Stimulated activated CD8-positive, alpha-beta memory T cell treated with anti-CD3 and anti-CD28 coated beads, Interleukin-15, amount 100 ng/mL, for 48 hours (primary cell): ENCODE results near the gene MAP3K20.
"Not testable (repeated sequence)": the region's sequence is repeated elsewhere in the genome, so short reads cannot be mapped to it uniquely, and the experiment has no call there.

Experiments used
- DNase-seq, 2 donors: peaks; one replicate each; pipeline ENCODE4 v3.0.0-alpha.2; 2020; ENCODE audit warnings: low read depth in 2 of 2

Gene MAP3K20

DNA sequence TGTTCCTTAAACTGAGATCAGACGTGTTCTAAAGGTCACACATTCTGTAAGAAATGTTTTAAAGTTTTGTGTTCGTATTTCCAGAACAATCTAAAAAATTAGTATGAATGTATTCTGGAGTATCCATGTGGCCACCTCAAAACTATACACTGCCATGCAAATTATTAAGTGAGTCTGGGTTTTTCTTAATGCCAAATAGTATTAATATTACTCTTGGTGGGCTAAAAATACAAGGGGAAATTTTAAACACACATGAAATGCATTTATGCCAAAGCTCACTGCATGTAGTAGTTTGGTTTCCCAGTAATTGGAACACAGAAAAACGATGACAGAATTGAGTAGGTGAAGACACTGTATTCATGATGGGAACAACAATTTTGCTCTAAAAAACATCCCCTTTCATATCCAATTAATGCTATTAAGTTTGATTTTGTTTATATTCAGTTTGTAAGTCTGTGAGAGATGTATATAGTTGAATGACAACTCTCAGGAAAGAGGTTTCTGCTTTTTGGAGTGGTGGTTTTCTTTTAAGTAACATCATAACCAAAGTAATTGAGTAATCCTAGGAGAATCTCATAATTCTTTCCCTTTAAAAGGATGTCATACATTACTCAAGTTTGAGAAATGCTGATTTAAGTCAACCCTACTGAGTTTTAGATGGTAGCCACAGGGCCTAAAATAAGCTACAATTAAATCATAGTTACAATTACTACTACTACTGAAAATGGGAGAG, 203.3 kb downstream of the MAP3K20 start:
- no peak for DNase-seq

DNA sequence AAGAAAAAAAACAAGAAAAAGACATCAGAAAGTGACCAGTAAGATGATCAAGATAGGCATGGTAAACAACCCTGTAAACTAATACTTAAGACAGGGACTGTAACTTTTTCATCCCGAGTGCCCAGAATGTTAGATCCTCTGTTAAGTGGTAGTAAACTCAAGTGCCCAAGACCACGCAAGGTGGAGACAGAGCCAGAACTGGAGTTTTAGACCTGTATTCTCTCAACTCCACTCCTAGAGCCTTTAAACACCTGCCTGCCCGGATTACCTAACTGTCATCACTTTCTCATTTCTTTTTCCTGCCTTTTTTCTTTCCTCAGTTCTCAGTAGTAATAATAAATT, 203.9 kb downstream of the MAP3K20 start:
- DNase-seq = no peak

DNA sequence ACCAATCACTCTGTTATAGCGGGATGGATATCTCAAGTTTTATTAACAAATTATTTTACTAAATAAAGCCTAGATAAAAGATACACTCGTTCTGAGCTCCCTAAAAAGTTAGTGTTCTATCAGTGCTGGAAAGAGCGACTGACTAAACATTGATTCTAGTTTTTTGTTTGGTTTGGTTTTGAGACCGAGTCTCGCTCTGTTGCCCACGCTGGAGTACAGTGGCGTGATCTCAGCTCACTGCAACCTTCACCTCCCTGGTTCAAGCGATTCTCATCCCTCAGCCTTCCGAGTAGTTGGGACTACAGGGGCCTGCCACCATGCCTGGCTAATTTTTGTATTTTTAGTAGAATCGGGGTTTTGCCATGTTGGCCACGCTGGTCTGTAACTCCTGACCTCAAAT, 205.2 kb downstream of the MAP3K20 start:
- DNase-seq = no peak

DNA sequence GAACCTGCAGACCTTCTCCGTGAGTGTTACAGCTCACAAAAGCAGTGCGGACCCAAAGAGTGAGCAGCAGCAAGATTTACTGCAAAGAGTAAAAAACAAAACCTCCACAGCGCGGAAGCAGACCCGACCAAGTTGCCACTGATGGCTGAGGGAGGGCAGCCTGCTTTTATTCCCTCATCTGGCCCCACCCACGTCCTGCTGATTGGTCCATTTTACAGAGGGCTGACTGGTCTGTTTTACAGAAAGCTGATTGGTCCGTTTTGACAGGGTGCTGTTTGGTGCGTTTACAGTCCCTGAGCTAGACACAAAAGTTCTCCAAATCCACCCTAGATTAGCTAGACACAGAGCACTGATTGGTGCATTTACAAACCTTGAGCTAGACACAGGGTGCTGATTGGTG, 206.3 kb downstream of the MAP3K20 start:
- not testable (repeated sequence) for DNase-seq

DNA sequence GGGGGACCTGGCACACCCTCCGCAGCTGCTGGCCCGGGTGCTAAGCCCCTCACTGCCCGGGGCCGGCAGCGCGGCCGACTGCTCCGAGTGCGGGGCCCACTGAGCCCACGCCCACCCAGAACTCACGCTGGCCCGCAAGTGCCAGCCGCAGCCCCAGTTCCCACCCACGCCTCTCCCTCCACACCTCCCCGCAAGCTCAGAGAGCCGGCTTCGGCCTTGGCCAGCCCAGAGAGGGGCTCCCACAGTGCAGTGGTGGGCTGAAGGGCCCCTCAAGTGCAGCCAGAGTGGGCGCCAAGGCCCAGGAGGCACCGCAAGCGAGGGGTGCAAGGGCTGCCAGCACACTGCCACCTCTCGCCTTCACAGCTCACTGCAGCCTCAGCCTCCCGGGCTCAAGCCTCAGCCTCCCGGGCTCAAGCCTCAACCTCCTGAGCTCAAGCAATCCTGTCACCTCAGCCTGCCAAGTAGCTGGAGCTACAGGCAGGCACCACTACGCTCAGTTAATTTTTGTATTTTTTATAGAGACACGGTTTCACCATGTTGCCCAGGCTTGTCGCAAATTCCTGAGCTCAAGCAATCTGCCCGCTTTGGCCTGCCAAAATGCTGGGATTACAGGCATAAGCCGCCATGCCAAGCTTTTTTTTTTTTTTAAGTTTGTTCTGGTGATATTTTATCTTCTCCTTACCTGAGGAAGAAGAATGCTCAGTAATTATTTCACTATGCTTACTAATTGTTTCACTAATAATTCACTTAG, 207.3 kb downstream of the MAP3K20 start:
- DNase-seq = no peak

DNA sequence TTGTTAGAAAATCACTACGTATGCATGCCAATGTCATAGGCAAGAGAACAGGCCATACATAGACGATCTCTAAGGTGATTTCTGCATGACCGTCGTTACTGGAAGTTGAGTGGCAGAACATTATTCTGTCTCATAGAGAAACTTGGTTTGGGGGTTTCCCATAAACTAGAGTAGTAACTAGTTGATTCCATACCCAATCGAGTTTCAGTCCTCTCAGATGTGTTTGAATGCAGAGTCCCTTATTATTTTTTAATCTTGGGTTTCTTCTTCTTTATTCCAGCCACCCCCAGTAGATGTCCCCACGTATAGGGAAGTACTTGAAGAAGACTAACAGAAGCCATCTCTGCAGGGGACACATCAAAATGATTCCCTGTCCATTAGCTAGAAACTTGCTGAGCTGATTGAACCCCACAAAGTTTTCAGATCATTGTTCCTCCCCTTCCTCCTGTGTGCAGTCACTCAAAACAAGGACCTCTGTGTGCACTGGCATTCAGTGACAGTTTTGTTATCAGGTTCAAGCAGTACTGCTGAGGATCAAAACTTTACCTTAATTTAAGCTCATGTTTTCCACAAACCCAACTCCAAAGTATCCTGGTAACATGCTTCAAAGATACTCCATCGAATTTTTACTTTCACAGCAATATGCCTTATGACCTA, 210.6 kb downstream of the MAP3K20 start:
- DNase-seq = no peak

DNA sequence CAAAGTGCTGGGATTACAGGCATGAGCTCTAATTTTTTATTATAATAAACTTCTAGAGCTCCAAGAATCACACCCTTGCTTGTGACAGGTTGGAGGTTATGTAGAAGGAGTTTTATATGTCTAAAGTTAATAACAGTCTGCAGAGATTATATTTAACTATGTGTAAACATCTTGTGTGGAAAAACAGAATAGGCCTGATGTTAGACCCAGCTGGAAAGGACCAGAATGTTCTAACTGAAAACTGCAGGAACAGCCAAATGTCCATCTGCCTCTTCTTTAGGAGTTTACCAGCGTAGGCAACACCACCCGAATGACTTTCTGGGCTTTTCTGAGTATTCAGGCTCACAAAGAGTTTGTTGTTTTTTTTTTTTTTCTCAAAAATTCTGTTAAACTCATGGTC, 211.9 kb downstream of the MAP3K20 start:
- DNase-seq = no peak

DNA sequence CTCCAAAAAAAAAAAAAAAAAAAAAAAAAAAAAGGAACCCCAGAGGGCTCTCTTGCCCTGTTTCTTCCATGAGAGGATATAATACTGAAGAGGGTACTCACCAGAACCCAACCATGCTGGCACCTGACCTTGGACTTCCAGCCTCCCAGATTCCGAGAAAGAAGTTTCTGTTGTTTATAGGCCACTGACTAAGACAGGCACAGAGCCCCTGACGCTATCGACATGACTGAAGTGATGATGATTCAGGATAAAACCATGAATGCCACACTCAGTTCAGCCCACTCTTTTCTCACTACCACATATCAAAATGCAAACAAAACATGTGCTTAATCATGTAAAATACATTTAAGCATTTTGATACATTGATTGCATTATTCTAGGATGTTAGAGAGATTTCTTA, 212.9 kb downstream of the MAP3K20 start:
- peak; percentile 6 to 27 for DNase-seq

DNA sequence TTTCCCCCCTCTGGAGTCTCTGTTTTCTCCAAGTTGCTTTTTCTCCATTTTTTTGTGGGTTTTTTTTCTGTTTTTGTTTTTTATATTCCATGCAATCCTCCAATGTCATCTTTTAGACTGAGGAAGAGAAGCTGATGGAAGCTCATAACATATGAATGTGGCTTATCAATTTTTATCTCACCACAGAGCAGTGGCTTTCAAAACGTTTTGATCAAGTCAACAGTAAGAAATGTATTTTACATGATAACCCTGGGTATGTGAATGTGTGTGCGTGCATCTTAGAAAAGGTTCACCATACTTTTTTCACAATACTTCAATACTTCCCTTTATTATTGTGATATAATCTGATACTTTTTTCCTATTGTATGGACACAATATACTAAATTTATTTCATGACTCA, 214.4 kb downstream of the MAP3K20 start:
- no peak for DNase-seq

DNA sequence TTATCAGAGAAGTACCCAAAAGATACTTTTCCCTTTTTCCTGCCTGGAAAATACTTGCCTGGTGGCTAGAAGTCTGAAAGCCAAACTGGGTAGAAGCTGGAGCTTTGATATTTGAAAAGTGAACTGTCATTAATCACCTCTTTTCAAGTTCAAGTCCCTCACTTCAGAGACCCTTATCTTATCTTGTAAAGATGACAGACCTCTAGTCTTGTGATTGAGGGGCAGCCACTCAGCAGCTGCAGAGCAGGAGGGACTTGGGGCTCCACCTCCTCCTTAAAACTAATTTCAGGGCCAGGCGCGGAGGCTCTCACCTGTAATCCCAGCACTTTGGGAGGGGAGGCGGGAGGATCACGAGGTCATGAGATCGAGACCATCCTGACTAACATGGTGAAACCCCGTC, 214.9 kb downstream of the MAP3K20 start:
- no peak for DNase-seq

DNA sequence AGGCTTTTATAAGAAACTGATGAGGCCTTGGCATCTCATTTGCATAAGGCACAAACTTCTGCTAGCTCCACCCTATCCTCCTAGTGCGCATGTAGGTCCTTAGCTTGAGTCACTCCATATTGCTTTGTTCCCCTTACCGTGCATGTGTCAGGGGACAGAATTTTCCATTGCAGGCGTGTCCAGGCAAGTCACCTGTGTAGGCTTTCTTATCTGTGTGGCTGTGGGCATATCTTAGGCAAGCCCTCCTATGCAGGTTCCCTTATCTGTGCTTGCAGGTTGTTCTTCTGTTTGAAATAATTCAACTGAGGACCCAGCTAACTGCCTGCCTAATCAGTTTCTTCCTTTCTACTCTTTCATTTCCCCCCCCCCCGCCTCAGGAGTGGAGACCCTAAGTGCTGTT, 215.8 kb downstream of the MAP3K20 start:
- no peak for DNase-seq

DNA sequence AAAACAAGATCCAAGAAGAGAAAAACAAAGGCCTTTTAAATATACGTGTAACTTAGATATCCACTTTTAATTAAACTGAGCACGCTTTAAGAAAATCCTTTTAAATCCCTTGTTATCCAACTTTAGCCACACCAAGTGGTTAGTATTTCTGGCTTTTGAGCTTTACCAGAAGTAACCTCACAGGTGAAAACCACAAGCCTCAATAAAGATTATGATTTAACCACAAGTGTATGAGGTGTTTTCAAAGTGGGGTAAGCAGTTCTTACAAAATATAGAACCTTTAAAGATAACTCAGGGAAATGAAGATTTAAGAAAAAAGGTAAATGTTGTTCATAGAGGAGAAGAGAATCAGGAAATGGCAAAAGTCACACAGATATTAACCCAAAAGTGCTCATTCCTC, 220.6 kb downstream of the MAP3K20 start:
- DNase-seq = no peak

DNA sequence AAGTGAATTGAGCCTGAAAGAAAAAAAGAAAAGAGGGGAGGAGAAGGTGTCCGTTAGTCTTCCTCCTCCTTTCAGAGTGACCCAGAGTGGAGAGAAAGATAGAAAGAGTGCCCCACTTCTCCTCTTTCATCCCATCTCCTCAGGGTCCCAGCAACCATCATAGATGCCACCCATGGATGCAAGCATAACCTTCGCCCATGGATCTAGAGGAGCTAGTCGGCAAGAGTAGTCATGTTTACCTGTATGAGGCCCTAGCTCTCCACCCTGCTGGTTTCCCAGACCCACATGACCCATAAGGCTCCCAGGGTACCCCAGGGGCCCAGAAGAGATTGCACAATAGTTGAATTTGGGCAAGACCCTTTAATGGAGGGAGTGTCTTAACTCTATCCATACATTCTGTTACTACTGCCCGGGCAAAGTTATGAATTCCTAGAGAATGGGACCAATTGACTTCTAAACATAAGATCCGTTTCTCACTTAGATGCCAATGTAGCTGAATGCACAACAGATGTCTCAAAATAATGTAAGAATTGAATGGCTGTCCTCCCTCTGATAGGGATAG, 223.0 kb downstream of the MAP3K20 start:
- DNase-seq = no peak

DNA sequence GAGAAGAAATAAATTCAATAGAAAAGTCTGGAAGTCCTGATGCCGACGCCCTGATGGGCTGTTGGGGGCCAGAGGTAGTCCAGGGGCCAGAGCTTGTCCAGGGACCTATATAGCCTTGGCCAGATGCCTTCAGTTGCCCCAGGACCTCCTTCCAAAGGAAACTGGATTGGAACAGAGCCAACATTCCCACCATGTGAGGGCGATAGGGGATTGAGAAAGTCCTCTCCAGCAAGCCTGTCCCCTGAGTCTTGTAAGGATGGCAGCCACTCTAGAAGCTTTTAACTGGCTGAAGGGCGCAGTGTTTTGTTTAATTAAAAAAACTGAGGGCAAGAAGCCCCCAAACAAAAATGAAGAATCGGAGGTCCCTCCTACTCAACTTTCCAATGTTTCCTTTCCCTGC, 224.1 kb downstream of the MAP3K20 start:
- no peak for DNase-seq

DNA sequence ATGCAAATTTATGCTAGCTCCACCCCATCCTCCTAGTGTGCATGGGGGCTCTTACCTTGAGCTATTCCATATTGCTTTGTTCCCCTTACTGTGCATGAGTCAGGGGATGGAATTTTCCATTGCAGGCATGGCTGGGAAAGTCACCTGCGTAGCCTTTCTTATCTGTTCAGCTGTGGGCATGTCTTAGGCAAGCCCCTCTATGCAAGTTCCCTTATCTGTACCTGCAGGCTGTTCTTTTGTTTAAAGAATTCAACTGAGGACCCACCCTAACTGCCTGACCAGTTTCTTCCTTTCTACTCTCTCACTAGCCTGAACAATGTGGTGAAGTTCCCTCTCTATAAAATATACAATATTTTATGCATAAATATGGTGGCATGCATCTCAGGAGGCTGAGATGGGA, 224.8 kb downstream of the MAP3K20 start:
- no peak for DNase-seq

DNA sequence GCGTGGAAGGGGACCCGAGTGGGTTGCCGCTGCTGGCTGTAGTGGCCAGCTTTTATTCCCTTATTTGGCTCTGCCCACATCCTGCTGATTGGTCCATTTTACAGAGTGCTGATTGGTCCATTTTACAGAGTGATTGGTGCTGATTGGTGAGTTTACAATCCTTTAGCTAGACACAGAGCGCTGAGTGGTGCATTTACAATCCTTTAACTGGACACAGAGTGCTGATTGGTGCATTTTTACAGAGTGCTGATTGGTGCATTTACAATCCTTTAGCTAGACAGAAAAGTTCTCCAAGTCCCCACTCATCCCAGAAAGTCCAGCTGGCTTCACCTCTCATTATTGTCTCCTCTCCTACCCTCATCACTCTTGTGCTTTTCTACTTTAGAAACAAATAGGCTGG, 225.9 kb downstream of the MAP3K20 start:
- not testable (repeated sequence) for DNase-seq

DNA sequence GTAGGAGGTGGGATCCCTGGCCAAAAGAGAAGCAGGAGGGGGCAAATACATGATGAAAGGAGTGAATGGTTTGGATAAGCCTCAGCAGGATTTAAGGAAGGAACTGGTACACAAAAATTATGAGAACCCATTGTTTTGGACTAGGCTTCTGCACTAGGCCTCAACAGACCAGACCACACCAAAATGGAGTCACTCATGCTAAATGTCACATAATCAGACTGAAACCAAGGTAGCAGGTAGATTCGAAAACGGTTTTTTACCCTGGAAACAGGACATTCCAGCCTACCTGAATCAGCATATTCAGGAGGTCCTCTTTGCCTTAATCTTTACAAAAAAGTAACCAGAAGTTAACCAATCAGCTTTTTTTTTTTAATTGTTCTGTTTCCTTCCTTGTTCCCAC, 229.7 kb downstream of the MAP3K20 start:
- DNase-seq = no peak

DNA sequence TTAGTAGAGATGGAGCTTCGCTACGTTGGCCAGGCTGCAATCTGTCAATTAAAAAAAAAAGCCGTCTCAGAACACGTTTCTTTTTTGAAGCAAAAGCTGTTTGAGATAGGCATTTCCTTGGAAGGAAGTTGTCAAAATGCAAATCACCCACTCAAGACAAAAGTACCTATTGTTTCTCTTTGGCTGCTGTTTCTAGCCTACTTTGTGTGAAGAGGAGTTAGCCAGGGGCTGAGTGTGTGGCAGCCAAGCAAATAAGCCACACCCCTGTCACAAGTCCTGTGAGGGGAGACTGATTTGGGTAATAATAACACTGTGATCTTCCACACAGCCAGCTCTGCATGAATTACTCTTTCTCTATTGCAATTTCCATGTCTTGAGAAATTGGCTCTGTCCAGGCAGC, 231.6 kb downstream of the MAP3K20 start:
- no peak for DNase-seq

DNA sequence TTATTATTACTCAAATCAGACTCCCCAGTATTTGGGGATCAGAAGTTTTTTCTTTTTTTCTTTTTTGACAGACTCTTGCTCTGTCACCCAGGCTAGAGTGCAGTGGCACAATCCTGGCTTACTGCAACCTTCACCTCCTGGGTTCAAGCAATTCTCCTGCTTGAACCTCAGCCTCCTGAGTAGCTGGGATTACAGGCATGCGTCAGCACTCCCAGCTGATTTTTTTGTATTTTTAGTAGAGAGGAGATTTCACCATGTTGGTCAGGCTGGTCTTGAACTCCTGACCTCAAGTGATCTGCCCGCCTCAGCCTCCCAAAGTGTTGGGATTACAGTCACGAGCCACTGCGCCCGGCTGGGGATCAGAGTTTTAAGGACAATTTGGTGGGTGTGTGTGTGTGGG, 233.7 kb downstream of the MAP3K20 start:
- DNase-seq = not testable (repeated sequence)

DNA sequence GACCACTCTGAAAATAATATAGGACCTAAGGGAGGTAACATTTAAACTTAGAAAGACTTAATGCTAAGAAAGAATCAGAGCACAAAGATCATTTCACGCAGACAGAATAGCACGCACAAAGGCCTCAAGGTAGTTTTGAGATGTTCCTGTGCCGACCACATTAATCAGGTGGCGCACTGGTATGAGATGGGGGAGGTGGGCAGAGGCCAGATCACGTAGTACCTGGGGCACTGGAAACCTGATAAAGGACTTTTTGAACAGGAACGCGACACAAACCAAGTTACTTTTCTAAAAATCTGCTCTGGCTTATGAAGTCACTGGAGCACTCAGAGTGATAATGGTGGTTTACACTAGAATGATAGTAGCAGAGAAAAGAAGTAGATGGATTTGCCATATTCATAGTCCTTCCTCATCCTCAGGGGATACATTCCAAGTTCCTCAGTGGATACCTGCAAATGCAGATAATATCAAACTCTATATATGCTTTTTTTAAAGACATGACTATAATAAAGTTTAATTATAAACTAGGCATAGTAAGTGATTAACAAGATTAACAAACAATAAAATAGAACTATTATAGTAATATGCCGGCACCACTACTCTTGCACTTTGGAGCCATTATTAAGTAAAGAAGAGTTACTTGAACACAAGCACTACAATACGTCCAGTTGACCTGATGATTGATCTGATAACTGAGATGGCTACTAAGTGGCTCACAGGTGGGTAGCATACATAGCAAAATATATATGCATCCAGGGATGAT, 236.4 kb downstream of the MAP3K20 start:
- no peak for DNase-seq
